Motor neuron (in vitro differentiated cells): ENCODE data around the gene CNTN1. TPM values are rescaled to one million over a fixed set of nuclear protein-coding genes. Genes with fewer than 3 reads are reported as not detected.
A peak's percentile ranks its signal among the peaks of the same experiment; 100 is the strongest.

Source experiments
- ATAC-seq, 8 experiments: fragments of 200-7000 bp; cut with Tn5 transposase; replicated peaks in 6 of 8; 2 replicates each; pipeline ENCODE4 v1.8.0; 2021; ENCODE audit warnings: mild to moderate bottlenecking in 8 of 8, moderate library complexity in 8 of 8
- H3K27ac ChIP-seq, 2 donors: fragments of 250-450 bp; sonication (Bioruptor Pico); 2 replicates each; pipeline ENCODE4 v1.9.0; 2021; ENCODE audit warnings: antibody characterized with exemption in 2 of 2, mild to moderate bottlenecking in 2 of 2, moderate library complexity in 1 of 2
- H3K4me1 ChIP-seq, 2 donors: fragments of 250-450 bp; sonication (Bioruptor Pico); replicated peaks in 1 of 2; 2 replicates each; pipeline ENCODE4 v1.6.1; 2021; ENCODE audit warnings: antibody characterized with exemption in 2 of 2, mild to moderate bottlenecking in 2 of 2, moderate library complexity in 1 of 2
- H3K4me3 ChIP-seq, 5 donors: fragments of 250-450 bp; sonication (Bioruptor Pico); 2 replicates each; pipeline ENCODE4 v1.9.0; 2021; ENCODE audit warnings: antibody characterized with exemption in 5 of 5, mild to moderate bottlenecking in 5 of 5, moderate library complexity in 4 of 5
- WGBS, 10 experiments: fragments of 450-650 bp; shearing (Covaris generic); methylation state at CpG; one replicate each; pipeline ENCODE4 v1.0.0; 2022; 5-methylcytosine and 5-hydroxymethylcytosine counted together
- in situ Hi-C, 9 experiments: fragments of 400-800 bp; cut with MboI; loops; one replicate each; pipeline ENCODE4 v1.15.0; 2021; ENCODE audit warnings: low sequenced_read_pairs in 9 of 9, low pct_unique_long_range_greater_than_20kb in 2 of 9; ENCODE audit not compliant: unreplicated experiment in 9 of 9
- total RNA-seq, 8 experiments: library from RNA; unstranded; fragments of 300-600 nt; gene quantifications; 2 replicates each; pipeline versions ENCODE4 v1.2.3 to v1.2.4, GENCODE V29; 2022

CNTN1 gene
- 100 to 1,000 TPM in 1 of 8 experiments, 10 to 100 TPM in 4, under 1 TPM in 3; 0.05 to 163 (median 31.3) TPM for total RNA-seq

- no peak within 1 kb of the TSS for H3K27ac ChIP-seq
- in situ Hi-C loops = no loop called here
- WGBS, 10 experiments = 0 to 40% (median 13%) methylated on average over 2 to 6 of the region's 31 CpGs
These were observed at the start of gene CNTN1 for GRCh38 chr12:40691913-40692764. CNTN1 (plus strand) TSS chr12:40692439.

GRCh38 chr12:40643506-40643905, 48.7 kb upstream of the CNTN1 start:
- no peak for ATAC-seq
- in situ Hi-C loops = loop anchor here in 1 of 9 experiments (25.0 kb wide), 1 partner anchor 269 kb away; no protein-coding TSS in a partner anchor
- no peak overlapping the region for H3K27ac ChIP-seq
- no peaks in the 10 kb centered on the region for H3K4me1 ChIP-seq
- H3K4me3 ChIP-seq = no peak overlapping the region

More at GRCh38 chr12:40691913-40692764, at the start of gene CNTN1:
- Histone ChIP-seq H3K4me1 (peaks cover 0 to 2% of the 10 kb centered on the region in 2 donors), H3K4me3 (peak within 1 kb of the TSS; percentile 49 to 82 (median 57))
- ATAC-seq = peak; percentile 72 to 97 (median 97)

GRCh38 chr12:40643976-40644375, 48.3 kb upstream of the CNTN1 start:
- Histone ChIP-seq H3K4me1 (no peaks in the 10 kb centered on the region), H3K27ac (no peak overlapping the region), H3K4me3 (no peak overlapping the region)
- 0 to 100% (median 45%) methylated on average over 1 of the region's 1 CpG; no CpG with 5 or more reads in 2 of the 10 experiments for WGBS, 10 experiments
- in situ Hi-C loops = loop anchor here in 1 of 9 experiments (25.0 kb wide), 1 partner anchor 268 kb away; no protein-coding TSS in a partner anchor
- ATAC-seq = no peak

- Histone ChIP-seq H3K27ac (no peak overlapping the region), H3K4me1 (no peaks in the 10 kb centered on the region), H3K4me3 (no peak overlapping the region)
- in situ Hi-C loops = loop anchor here in 1 of 9 experiments (25.0 kb wide), 1 partner anchor 268 kb away; no protein-coding TSS in a partner anchor
- 0 to 100% (median 89%) methylated on average over 1 to 2 of the region's 2 CpGs; no CpG with 5 or more reads in 1 of the 10 experiments for WGBS, 10 experiments
- ATAC-seq = no peak
These were observed 47.5 kb upstream of the CNTN1 start for GRCh38 chr12:40644708-40645107.

- in situ Hi-C loops = loop anchor here in 1 of 9 experiments (25.0 kb wide), 1 partner anchor 267 kb away; no protein-coding TSS in a partner anchor
- no peak for ATAC-seq
- Histone ChIP-seq H3K27ac (no peak overlapping the region), H3K4me3 (no peak overlapping the region), H3K4me1 (no peaks in the 10 kb centered on the region)
- WGBS, 10 experiments = 0 to 100% (median 75%) methylated on average over 1 to 2 of the region's 3 CpGs; no CpG with 5 or more reads in 5 of the 10 experiments
These were observed 46.9 kb upstream of the CNTN1 start for GRCh38 chr12:40645361-40645760.

- in situ Hi-C loops = loop anchor here in 1 of 9 experiments (25.0 kb wide), 1 partner anchor 266 kb away; no protein-coding TSS in a partner anchor
These were observed 45.8 kb upstream of the CNTN1 start for GRCh38 chr12:40646456-40646855.

GRCh38 chr12:40646911-40647310, 45.3 kb upstream of the CNTN1 start:
- no peak for ATAC-seq
- in situ Hi-C loops = loop anchor here in 1 of 9 experiments (25.0 kb wide), 1 partner anchor 265 kb away; no protein-coding TSS in a partner anchor
- H3K27ac ChIP-seq = no peak overlapping the region
- no peak overlapping the region for H3K4me3 ChIP-seq
- no peaks in the 10 kb centered on the region for H3K4me1 ChIP-seq

More at GRCh38 chr12:40646456-40646855, 45.8 kb upstream of the CNTN1 start:
- no peak for ATAC-seq
- Histone ChIP-seq H3K4me3 (no peak overlapping the region), H3K4me1 (no peaks in the 10 kb centered on the region), H3K27ac (no peak overlapping the region)
- 0 to 100% (median 60%) methylated on average over 1 of the region's 1 CpG; no CpG with 5 or more reads in 1 of the 10 experiments for WGBS, 10 experiments

GRCh38 chr12:40647651-40648050, 44.6 kb upstream of the CNTN1 start:
- 0 to 100% (median 80%) methylated on average over 1 to 2 of the region's 2 CpGs; no CpG with 5 or more reads in 3 of the 10 experiments for WGBS, 10 experiments
- in situ Hi-C loops = loop anchor here in 1 of 9 experiments (25.0 kb wide), 1 partner anchor 265 kb away; no protein-coding TSS in a partner anchor
- ATAC-seq = peak in 1 of 8 experiments; percentile 30

GRCh38 chr12:40648519-40648918, 43.7 kb upstream of the CNTN1 start:
- ATAC-seq = no peak
- no peak overlapping the region for H3K4me3 ChIP-seq
- in situ Hi-C loops = loop anchor here in 1 of 9 experiments (25.0 kb wide), 1 partner anchor 264 kb away; no protein-coding TSS in a partner anchor
- H3K27ac ChIP-seq = no peak overlapping the region
- WGBS, 10 experiments = 50 to 89% (median 83%) methylated on average over 1 of the region's 1 CpG; no CpG with 5 or more reads in 2 of the 10 experiments
- H3K4me1 ChIP-seq = no peaks in the 10 kb centered on the region

More at GRCh38 chr12:40647651-40648050, 44.6 kb upstream of the CNTN1 start:
- H3K4me1 ChIP-seq = no peaks in the 10 kb centered on the region
- no peak overlapping the region for H3K27ac ChIP-seq
- no peak overlapping the region for H3K4me3 ChIP-seq

- Histone ChIP-seq H3K4me3 (no peak overlapping the region), H3K27ac (no peak overlapping the region), H3K4me1 (no peaks in the 10 kb centered on the region)
- ATAC-seq = no peak
- WGBS, 10 experiments = 0 to 100% (median 74%) methylated on average over 1 of the region's 1 CpG; no CpG with 5 or more reads in 4 of the 10 experiments
- in situ Hi-C loops = no loop called here
These were observed 42.1 kb upstream of the CNTN1 start for GRCh38 chr12:40650038-40650704.

- whole genome bisulfite sequencing, 10 experiments = 0 to 100% (median 61%) methylated on average over 1 of the region's 1 CpG; no CpG with 5 or more reads in 2 of the 10 experiments
- in situ Hi-C loops = no loop called here
- H3K4me3 ChIP-seq = no peak overlapping the region
- H3K4me1 ChIP-seq = no peaks in the 10 kb centered on the region
- H3K27ac ChIP-seq = no peak overlapping the region
- no peak for ATAC-seq
These were observed 36.8 kb upstream of the CNTN1 start for GRCh38 chr12:40655451-40655850.

GRCh38 chr12:40662366-40662765, 29.9 kb upstream of the CNTN1 start:
- 38 to 100% (median 100%) methylated on average over 1 to 4 of the region's 4 CpGs; no CpG with 5 or more reads in 4 of the 10 experiments for WGBS, 10 experiments
- H3K4me1 ChIP-seq = no peaks in the 10 kb centered on the region
- in situ Hi-C loops = no loop called here
- no peak overlapping the region for H3K27ac ChIP-seq
- no peak for ATAC-seq
- no peak overlapping the region for H3K4me3 ChIP-seq

- Histone ChIP-seq H3K27ac (no peak overlapping the region), H3K4me3 (no peak overlapping the region), H3K4me1 (no peaks in the 10 kb centered on the region)
- in situ Hi-C loops = no loop called here
- no peak for ATAC-seq
- 0 to 100% (median 60%) methylated on average over 1 of the region's 1 CpG; no CpG with 5 or more reads in 1 of the 10 experiments for WGBS, 10 experiments
These were observed 28.5 kb upstream of the CNTN1 start for GRCh38 chr12:40663781-40664180.
